ENCODE data around the gene TCL1A. TPM values are rescaled to one million over a fixed set of nuclear protein-coding genes. Genes with fewer than 3 reads are reported as not detected.
"Not testable (repeated sequence)": the region's sequence is repeated elsewhere in the genome, so short reads cannot be mapped to it uniquely, and the experiment has no call there.

The TCL1A gene
- total RNA-seq, 1 donor from 2014 or later, result not detected

- ATAC-seq, result no peak
- DNase-seq, result no peak
Observed at GRCh38 chr14:95668235-95668772, 45.6 kb downstream of the TCL1A start.

GRCh38 chr14:95667249-95667693, 46.7 kb downstream of the TCL1A start:
- Histone ChIP-seq H3K27me3 (no peaks in the 10 kb centered on the region), H3K9me3 (no peaks in the 10 kb centered on the region), H3K36me3 (no peaks in the 10 kb centered on the region), H3K4me3 (no peak overlapping the region), H3K4me1 (no peaks in the 10 kb centered on the region), H3K27ac (no peak overlapping the region)
- no peak for TF ChIP-seq CTCF (IDR thresholded peaks at IDR 0.05)
- DNase-seq (no peak), ATAC-seq (peak; percentile 18)
- intact Hi-C loops (cut with DNase I), result no loop called here

More at GRCh38 chr14:95668235-95668772, 45.6 kb downstream of the TCL1A start:
- intact Hi-C loops (cut with DNase I), result no loop called here
- no peak for TF ChIP-seq CTCF (IDR thresholded peaks at IDR 0.05)
- Histone ChIP-seq H3K36me3 (no peaks in the 10 kb centered on the region), H3K27ac (no peak overlapping the region), H3K27me3 (no peaks in the 10 kb centered on the region), H3K9me3 (no peaks in the 10 kb centered on the region), H3K4me1 (no peaks in the 10 kb centered on the region), H3K4me3 (no peak overlapping the region)

- Histone ChIP-seq H3K4me1 (no peaks in the 10 kb centered on the region), H3K36me3 (no peaks in the 10 kb centered on the region), H3K4me3 (no peak overlapping the region), H3K9me3 (no peaks in the 10 kb centered on the region), H3K27ac (no peak overlapping the region), H3K27me3 (no peaks in the 10 kb centered on the region)
- ATAC-seq, result peak; percentile 5
- no peak for DNase-seq
- TF ChIP-seq CTCF (IDR thresholded peaks at IDR 0.05), result no peak
- intact Hi-C loops (cut with DNase I), result no loop called here
Observed at GRCh38 chr14:95666450-95666849, 47.5 kb downstream of the TCL1A start.

- H3K27ac ChIP-seq; ATAC-seq; DNase-seq; H3K36me3 ChIP-seq; H3K4me3 ChIP-seq; H3K9me3 ChIP-seq; intact Hi-C loops (cut with DNase I); H3K4me1 ChIP-seq; H3K27me3 ChIP-seq: not testable (repeated sequence)
Observed at GRCh38 chr14:95665530-95665929, 48.4 kb downstream of the TCL1A start.

- no peaks in the 10 kb centered on the region for H3K4me1 ChIP-seq
- no peak for ATAC-seq
- no peak for DNase-seq
- no peak for TF ChIP-seq CTCF (IDR thresholded peaks at IDR 0.05)
- intact Hi-C loops (cut with DNase I), result no loop called here
- H3K9me3 ChIP-seq, result no peaks in the 10 kb centered on the region
- no peak overlapping the region for H3K27ac ChIP-seq
- H3K27me3 ChIP-seq, result no peaks in the 10 kb centered on the region
- H3K36me3 ChIP-seq, result no peaks in the 10 kb centered on the region
- H3K4me3 ChIP-seq, result no peak overlapping the region
Observed at GRCh38 chr14:95664546-95664945, 49.4 kb downstream of the TCL1A start.

GRCh38 chr14:95664066-95664465, 49.9 kb downstream of the TCL1A start:
- intact Hi-C loops (cut with DNase I), result no loop called here
- no peak for TF ChIP-seq CTCF (IDR thresholded peaks at IDR 0.05)
- H3K36me3 ChIP-seq, result no peaks in the 10 kb centered on the region
- no peaks in the 10 kb centered on the region for H3K9me3 ChIP-seq
- no peaks in the 10 kb centered on the region for H3K4me1 ChIP-seq
- H3K27me3 ChIP-seq, result no peaks in the 10 kb centered on the region
- ATAC-seq (no peak), DNase-seq (no peak)
- H3K4me3 ChIP-seq, result no peak overlapping the region
- no peak overlapping the region for H3K27ac ChIP-seq
